Activated CD4-positive, alpha-beta T cell treated with anti-CD3 and anti-CD28 coated beads for 1 hour (primary cell): ENCODE results near the gene SLC18A3.

Source experiments
- DNase-seq: peaks from one replicate; pipeline ENCODE4 v3.0.0-alpha.2; 2020

Gene SLC18A3

GRCh38 chr10:49612513-49613164, 2.5 kb downstream of the SLC18A3 start:
- DNase-seq, result no peak

- DNase-seq, result no peak
Observed at GRCh38 chr10:49613165-49613881, 3.2 kb downstream of the SLC18A3 start.

- no peak for DNase-seq
Observed at GRCh38 chr10:49613882-49614241, 3.8 kb downstream of the SLC18A3 start, which contains the start of gene CHAT. TSS of gene CHAT (plus strand) at chr10:49614037. CDS start at chr10:49614190, 153 bp downstream.

- no peak for DNase-seq
Observed at GRCh38 chr10:49614242-49615198, 4.4 kb downstream of the SLC18A3 start.

- DNase-seq, result no peak
Observed at GRCh38 chr10:49615213-49615612, 5.1 kb downstream of the SLC18A3 start.

GRCh38 chr10:49615721-49616120, 5.6 kb downstream of the SLC18A3 start:
- DNase-seq, result no peak

GRCh38 chr10:49616421-49617101, 6.5 kb downstream of the SLC18A3 start:
- no peak for DNase-seq

- no peak for DNase-seq
Observed at GRCh38 chr10:49617121-49618020, 7.3 kb downstream of the SLC18A3 start.

- DNase-seq, result no peak
Observed at GRCh38 chr10:49618821-49619220, 8.7 kb downstream of the SLC18A3 start.

- no peak for DNase-seq
Observed at GRCh38 chr10:49619613-49620012, 9.5 kb downstream of the SLC18A3 start.

- no peak for DNase-seq
Observed at GRCh38 chr10:49620286-49620810, 10.2 kb downstream of the SLC18A3 start.

GRCh38 chr10:49620841-49621378, 10.8 kb downstream of the SLC18A3 start:
- DNase-seq, result no peak

- no peak for DNase-seq
Observed at GRCh38 chr10:49621561-49621960, 11.5 kb downstream of the SLC18A3 start.

GRCh38 chr10:49622426-49623425, 12.6 kb downstream of the SLC18A3 start:
- no peak for DNase-seq

- no peak for DNase-seq
Observed at GRCh38 chr10:49624629-49625028, 14.5 kb downstream of the SLC18A3 start.

GRCh38 chr10:49625411-49625810, 15.3 kb downstream of the SLC18A3 start:
- no peak for DNase-seq

GRCh38 chr10:49627038-49627437, 16.9 kb downstream of the SLC18A3 start:
- no peak for DNase-seq

- DNase-seq, result no peak
Observed at GRCh38 chr10:49627644-49628247, 17.6 kb downstream of the SLC18A3 start.

GRCh38 chr10:49628599-49628998, 18.5 kb downstream of the SLC18A3 start:
- DNase-seq, result no peak
